Lower lobe of right lung (tissue), 2 donors: ENCODE measurements around the gene MAB21L4. TPM values are rescaled to one million over a fixed set of nuclear protein-coding genes. Genes with fewer than 3 reads are reported as not detected.
A peak's percentile ranks its signal among the peaks of the same experiment; 100 is the strongest.

Source experiments
- ATAC-seq, 2 donors: fragments of 200-7000 bp; cut with Tn5 transposase; one replicate each; pipeline ENCODE4 v1.9.1; 2020 to 2022; ENCODE audit warnings: mild to moderate bottlenecking in 2 of 2, moderate library complexity in 2 of 2
- DNase-seq: peaks from one replicate; pipeline ENCODE4 v3.0.0-alpha.2; 2020
- H3K27ac ChIP-seq: fragments of 200-600 bp; one replicate; pipeline ENCODE4 v1.8.0; 2022
- H3K27me3 ChIP-seq: fragments of 200-600 bp; one replicate; pipeline ENCODE4 v1.8.0; 2022; ENCODE audit warnings: low read depth
- H3K36me3 ChIP-seq: fragments of 200-600 bp; one replicate; pipeline ENCODE4 v1.8.0; 2022; ENCODE audit warnings: mild to moderate bottlenecking
- H3K4me1 ChIP-seq: fragments of 200-600 bp; one replicate; pipeline ENCODE4 v1.8.0; 2022
- H3K4me3 ChIP-seq: fragments of 200-600 bp; one replicate; pipeline ENCODE4 v1.8.0; 2022; ENCODE audit warnings: mild to moderate bottlenecking
- H3K9me3 ChIP-seq: fragments of 200-600 bp; one replicate; pipeline ENCODE4 v1.8.0; 2022
- intact Hi-C: fragments of 100-400 bp; cut with DNase I; formaldehyde crosslinking; loops from one replicate; pipeline ENCODE4 v1.11.0; 2022
- total RNA-seq: library from RNA; stranded (reverse); fragmentation: NEBNext Ultra II Directional; extraction: Animal tissue kit (Norgen Biotek cat#: 25700); gene quantifications from one replicate; pipeline ENCODE4 v1.2.1, GENCODE V29; 2021
- TF ChIP-seq, protein P1 (sequence below): fragments of 200-600 bp; IDR thresholded peaks from one replicate; pipeline ENCODE4 v1.8.0; 2022; ENCODE audit warnings: antibody characterized with exemption, mild to moderate bottlenecking
- donor health status: DM: no; HTN: yes; CAD: no; lungs with severe emphysema.

Gene MAB21L4
- total RNA-seq, 1 donor from 2014 or later, result 17.0 TPM

DNA sequence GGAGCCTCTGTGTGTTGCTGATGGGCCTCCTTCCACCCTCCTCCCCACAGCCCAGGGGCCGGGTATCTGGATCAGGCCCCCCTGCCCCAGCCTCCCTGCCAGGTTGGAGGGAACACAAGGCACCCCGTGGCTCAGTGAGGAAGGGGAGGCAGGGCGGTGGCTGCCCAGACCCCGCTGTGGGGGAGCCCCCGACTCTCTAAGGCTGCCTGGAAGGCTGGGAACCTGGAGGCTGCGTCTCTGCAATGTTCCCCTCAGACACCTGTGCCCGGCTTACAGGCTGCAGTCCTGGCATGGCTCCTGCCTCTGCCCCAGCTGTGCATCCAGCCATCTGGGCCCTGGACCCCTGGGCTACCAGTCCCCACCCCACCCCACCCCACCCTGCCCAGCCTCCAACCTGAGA, 438 bp upstream of the MAB21L4 start:
- Histone ChIP-seq H3K27ac (peak overlapping the region; percentile 58), H3K27me3 (no peaks in the 10 kb centered on the region), H3K4me3 (peak overlapping the region; percentile 21), H3K4me1 (peaks cover 24% of the 10 kb centered on the region), H3K36me3 (no peaks in the 10 kb centered on the region), H3K9me3 (no peaks in the 10 kb centered on the region)
- intact Hi-C loops, result no loop called here
- ATAC-seq (peak in 1 of 2 donors; percentile 4), DNase-seq (no peak)
- TF ChIP-seq, protein P1, sequence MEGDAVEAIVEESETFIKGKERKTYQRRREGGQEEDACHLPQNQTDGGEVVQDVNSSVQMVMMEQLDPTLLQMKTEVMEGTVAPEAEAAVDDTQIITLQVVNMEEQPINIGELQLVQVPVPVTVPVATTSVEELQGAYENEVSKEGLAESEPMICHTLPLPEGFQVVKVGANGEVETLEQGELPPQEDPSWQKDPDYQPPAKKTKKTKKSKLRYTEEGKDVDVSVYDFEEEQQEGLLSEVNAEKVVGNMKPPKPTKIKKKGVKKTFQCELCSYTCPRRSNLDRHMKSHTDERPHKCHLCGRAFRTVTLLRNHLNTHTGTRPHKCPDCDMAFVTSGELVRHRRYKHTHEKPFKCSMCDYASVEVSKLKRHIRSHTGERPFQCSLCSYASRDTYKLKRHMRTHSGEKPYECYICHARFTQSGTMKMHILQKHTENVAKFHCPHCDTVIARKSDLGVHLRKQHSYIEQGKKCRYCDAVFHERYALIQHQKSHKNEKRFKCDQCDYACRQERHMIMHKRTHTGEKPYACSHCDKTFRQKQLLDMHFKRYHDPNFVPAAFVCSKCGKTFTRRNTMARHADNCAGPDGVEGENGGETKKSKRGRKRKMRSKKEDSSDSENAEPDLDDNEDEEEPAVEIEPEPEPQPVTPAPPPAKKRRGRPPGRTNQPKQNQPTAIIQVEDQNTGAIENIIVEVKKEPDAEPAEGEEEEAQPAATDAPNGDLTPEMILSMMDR, result no peak

DNA sequence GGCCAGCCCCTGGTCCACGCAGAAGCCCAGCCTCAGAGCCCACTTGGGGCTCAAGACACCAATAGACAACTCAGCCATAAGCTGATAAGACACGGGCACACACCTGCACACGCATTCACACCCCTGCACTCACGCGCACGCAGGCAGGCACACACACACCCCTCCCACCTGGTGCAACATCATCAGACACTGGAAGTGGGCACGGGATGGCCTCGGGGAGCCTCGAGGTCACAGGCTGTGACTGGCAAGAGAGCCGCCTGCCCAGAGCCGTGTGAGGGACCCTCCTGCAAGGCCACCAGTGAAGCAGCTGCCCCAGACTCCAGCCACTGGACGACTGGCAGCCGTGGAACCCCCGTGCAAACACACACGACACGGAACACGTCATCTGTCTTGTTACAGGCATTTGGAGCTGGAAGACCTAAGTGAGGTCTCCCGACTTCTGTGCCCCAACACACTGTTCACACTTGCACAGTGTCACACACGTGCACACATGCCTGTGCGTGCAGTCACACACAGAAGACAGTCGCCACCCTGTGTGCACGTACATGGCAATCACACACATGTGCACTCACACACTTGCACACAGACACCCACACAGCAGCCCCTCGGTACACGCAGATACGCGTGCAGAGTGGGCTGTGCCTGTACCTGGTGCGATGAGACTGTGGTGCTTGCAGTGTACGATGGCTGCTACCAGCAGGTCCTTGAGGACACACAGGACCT, 959 bp downstream of the MAB21L4 start:
- Histone ChIP-seq H3K36me3 (no peaks in the 10 kb centered on the region), H3K27ac (no peak overlapping the region), H3K4me1 (peaks cover 24% of the 10 kb centered on the region), H3K9me3 (no peaks in the 10 kb centered on the region), H3K4me3 (peak overlapping the region; percentile 39), H3K27me3 (no peaks in the 10 kb centered on the region)
- DNase-seq, result no peak
- intact Hi-C loops, result no loop called here
- ATAC-seq, result no peak
- TF ChIP-seq, protein P1, result no peak

DNA sequence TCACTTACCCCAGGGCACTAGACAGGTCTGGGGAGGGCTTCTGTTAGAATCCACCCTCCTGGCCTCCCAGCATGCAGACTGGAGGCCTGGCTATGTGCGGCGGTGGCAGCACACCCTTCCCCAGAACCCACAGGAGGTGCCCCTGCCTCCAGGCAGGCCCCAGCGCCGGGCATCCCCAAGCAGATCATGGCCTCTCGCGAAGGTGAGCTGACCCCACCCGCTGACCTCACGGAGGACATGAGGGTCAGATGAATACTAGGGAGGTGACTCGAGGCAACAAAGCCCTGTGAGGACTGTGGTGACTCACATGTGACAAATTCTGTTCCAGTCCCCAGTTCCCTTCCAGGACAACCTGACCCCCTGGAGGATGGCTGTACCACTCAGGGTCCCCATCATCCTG, 1.9 kb downstream of the MAB21L4 start:
- intact Hi-C loops, result no loop called here
- DNase-seq, result no peak
- peak overlapping the region; percentile 39 for H3K4me3 ChIP-seq

DNA sequence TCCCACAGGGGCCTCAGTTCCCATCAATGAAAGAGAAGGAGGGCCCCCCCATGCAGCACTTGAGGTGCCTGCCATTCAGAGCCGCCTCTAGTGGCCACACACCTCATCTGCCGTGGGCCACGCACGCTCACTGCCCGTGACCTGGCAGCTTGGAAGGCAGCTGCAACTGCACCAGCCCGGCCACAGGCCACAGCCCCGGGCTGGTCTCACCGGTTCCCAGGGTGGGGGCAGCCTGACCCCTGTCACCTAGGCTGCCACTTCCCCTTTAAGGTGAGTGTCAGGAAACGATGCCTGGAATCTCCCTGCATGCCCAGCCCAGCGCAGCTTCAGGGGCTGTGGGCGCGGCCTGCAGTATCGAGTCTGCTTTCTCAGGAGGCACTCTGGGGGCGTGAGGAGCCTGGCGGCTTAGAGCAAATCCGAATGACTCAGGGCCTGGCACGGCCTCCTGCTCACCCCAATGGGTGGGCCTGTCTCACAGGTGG, 2.6 kb downstream of the MAB21L4 start:
- intact Hi-C loops, result no loop called here
- H3K36me3 ChIP-seq, result no peaks in the 10 kb centered on the region
- no peak for DNase-seq
- H3K9me3 ChIP-seq, result no peaks in the 10 kb centered on the region
- H3K27ac ChIP-seq, result no peak overlapping the region
- no peaks in the 10 kb centered on the region for H3K27me3 ChIP-seq
- peak; percentile 4 to 6 for ATAC-seq
- TF ChIP-seq, protein P1, result no peak
- peak overlapping the region; percentile 39 for H3K4me3 ChIP-seq
- H3K4me1 ChIP-seq, result peaks cover 11% of the 10 kb centered on the region

More for the DNA sequence above, 1.9 kb downstream of the MAB21L4 start:
- Histone ChIP-seq H3K27ac (no peak overlapping the region), H3K9me3 (no peaks in the 10 kb centered on the region), H3K27me3 (no peaks in the 10 kb centered on the region), H3K36me3 (no peaks in the 10 kb centered on the region), H3K4me1 (peaks cover 17% of the 10 kb centered on the region)
- no peak for ATAC-seq
- TF ChIP-seq, protein P1, result no peak

DNA sequence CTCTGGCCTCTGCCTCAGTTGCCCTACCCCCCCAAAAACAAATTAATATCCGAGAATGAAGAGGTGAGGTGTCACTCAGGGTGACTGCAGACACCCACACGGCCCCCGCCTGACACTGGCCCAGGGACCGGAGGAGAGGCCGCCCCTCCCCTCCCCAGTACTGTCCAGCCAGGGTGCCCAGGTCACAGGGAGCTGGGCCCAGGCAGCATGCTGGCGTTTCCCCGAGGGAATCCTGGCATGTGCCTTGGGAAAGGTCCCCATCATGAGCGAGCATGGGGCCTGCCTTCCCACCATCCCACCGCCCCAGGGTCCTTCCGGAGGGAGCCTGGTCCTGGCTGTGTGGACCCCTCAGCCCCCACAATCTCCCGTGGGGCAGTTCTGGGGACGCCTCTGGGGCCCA, 3.0 kb downstream of the MAB21L4 start:
- Histone ChIP-seq H3K4me1 (peaks cover 6% of the 10 kb centered on the region), H3K9me3 (no peaks in the 10 kb centered on the region), H3K36me3 (no peaks in the 10 kb centered on the region), H3K4me3 (peak overlapping the region; percentile 39), H3K27me3 (no peaks in the 10 kb centered on the region), H3K27ac (no peak overlapping the region)
- TF ChIP-seq, protein P1, result no peak
- intact Hi-C loops, result no loop called here
- ATAC-seq, result no peak
- no peak for DNase-seq
